T1000 (cell line): ENCODE data around the gene SERPINB8.
"Not testable (repeated sequence)": the region's sequence is repeated elsewhere in the genome, so short reads cannot be mapped to it uniquely, and the experiment has no call there.

Source experiments
- DNase-seq: peaks from one replicate; lab custom pipeline; 2025; ENCODE audit warnings: mixed read lengths; lab: John Stamatoyannopoulos, UW

Gene SERPINB8

DNA sequence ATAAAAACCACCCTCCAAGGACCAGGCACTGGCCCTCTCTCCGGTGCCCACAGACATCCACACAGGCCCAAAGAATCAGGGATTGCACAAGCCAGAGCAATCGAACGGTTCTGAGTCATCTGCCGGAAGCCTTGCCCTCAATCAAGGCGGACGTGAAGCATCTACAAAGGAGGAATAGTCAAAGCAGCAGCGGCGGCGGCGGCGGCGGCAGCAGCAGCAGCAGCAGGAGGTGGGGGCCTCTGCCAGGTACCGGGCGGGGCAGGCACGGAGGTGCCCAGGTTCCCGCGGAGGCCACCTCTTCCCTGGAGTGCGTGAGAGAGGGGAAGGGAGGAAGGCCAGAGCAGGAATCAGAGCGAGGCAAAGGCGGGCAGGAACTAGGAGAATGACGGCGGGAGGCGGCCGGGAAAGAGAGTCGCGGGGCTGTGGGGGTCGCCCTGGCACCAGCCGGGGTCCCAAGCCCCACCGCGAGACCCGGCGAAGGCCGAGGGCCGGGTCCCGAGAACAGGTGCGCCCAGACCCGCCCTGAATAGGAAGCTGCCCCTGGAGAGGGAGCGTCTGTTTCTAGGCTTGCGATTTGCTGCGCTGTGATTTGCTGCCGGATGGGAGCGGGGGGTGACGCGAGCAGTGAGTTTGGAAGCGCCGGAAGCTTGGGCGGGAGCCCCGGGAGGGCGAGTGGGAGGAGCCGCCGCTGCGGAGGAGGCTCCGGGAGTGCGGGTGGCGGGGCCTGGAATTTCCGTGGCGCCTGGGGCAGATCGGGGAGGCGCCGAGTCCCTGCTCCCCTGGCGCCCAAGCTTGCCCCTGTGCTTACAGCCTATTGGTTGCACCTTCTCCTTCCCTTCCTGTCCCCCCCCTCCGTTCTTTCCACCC, at the start of gene SERPINB8:
Gene SERPINB8 (plus strand): TSS at position 140 of the 867 bp plus-strand sequence. CDS start 8,228 bp downstream, outside the sequence.
- peak; percentile 80 for DNase-seq

- no peak for DNase-seq
These were observed 47.8 kb upstream of the SERPINB8 start for GRCh38 chr18:63922049-63922448.

GRCh38 chr18:63924551-63924950, 45.3 kb upstream of the SERPINB8 start:
- DNase-seq, result no peak

- no peak for DNase-seq
These were observed 41.5 kb upstream of the SERPINB8 start for GRCh38 chr18:63928331-63928730.

DNA sequence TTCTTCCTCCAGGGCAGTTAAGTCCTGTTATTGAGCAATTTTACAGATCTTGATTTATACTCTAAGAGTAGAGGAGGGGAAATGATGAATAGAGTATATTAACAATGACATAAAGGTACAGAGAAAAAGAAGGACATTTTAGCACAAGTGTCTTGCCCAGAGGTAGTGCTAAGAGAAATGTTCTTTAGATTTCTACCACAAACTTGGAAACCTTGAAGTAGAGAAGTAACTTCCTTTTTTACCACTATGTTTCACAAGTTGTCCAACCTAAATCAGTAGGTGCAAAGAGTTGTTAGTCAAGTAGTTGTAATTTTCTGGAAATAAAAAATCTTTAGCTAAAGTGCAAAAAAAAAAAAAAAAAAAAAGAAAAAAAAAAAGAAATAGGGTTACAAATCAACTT, 40.5 kb upstream of the SERPINB8 start:
- not testable (repeated sequence) for DNase-seq

- DNase-seq, result no peak
These were observed 39.0 kb upstream of the SERPINB8 start for GRCh38 chr18:63930773-63931354.

DNA sequence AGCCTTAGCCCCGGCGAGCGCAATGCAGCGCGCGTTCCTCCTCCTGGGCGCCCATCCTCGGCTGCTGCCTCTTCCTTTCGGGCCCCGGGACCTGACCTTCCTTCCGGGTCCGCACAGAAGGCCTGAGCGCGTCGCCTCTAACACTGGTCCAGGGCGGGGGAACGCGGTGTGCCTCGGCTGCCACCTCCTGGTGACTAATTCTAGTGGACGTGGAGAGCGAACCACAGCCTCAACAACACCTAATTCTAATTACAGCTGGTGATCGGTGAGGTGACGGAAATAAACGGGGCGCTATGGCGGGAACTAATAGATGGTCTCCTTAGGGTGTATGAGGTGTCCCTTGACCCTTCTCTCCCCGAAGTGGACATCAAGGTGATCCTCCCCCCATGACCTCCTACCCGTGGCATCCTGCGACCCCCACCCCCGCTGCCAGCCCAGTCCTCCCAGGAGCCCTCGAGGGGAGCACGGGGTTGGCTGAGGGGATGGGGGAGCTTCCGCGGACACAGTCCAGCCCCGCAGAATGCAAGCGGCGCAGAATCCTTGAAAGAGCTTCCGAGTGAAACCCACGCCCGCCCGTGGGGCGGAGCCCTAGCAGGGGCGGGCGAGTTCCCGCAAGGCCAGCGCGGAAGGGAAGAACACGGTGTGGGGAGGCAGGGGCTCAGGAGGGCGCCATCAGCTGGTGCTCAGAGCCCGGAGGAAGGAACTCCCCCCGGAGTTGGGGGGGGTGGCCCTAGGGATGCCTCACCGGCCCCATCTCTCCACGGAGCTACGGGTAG, 33.5 kb upstream of the SERPINB8 start:
- DNase-seq, result no peak

- DNase-seq, result no peak
These were observed 32.9 kb upstream of the SERPINB8 start for GRCh38 chr18:63936932-63937393.

DNA sequence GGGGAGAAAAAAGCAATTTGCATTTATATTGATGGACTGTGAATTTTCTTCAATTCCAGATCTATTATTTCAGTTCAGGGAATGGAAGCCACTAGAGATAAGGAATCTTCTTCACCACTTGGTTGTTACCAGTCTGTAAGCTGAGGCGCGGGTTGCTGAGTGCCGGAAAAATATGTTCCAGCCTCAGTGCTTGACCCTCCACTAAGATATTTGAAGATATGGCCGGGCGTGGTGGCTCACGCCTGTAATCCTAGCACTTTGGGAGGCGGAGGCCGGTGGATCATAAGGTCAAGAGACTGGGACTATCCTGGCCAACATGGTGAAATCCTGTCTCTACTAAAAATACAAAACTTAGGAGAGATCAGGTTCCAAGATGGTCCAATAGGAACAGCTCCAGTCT, 29.9 kb upstream of the SERPINB8 start:
- no peak for DNase-seq

- DNase-seq, result not testable (repeated sequence)
These were observed 29.3 kb upstream of the SERPINB8 start for GRCh38 chr18:63940543-63941050.

- DNase-seq, result no peak
These were observed 22.7 kb upstream of the SERPINB8 start for GRCh38 chr18:63947051-63947790.

DNA sequence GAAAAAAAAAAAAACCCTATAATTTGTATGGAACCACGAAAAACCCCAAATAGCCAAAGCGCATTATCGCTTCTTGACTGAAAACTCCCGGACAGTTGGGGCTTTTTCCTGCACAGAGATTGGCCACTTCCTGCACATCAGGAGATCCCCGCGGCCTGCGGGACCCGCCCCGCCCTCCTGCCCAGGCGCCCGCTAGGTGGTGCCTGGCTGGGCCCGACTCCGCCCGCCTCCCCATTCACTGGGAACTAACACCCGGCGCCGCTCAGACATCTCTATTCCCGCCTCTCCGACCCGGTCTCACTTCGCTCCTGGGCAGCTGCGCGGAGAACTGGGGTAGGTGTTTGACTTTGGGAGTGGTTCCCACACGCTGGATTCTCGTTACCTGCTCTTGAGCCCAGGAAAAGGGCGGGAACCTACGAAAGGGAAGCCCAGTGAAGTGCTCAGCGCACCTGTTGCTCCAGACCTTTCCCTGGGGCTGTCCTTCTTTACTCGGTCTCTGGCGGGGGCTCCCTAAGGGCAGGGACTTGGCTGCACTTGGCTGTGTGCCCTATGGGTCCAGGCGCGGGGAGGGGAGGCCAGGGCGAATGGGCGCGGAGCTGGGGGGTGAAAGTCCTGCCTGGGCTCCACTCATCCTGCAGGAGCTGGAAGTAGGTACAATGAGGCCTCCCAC, 20.7 kb upstream of the SERPINB8 start, which contains the start of gene HMSD:
Gene HMSD (plus strand): TSS at position 234 of the 670 bp plus-strand sequence. CDS start 4,155 bp downstream, outside the sequence.
- no peak for DNase-seq

DNA sequence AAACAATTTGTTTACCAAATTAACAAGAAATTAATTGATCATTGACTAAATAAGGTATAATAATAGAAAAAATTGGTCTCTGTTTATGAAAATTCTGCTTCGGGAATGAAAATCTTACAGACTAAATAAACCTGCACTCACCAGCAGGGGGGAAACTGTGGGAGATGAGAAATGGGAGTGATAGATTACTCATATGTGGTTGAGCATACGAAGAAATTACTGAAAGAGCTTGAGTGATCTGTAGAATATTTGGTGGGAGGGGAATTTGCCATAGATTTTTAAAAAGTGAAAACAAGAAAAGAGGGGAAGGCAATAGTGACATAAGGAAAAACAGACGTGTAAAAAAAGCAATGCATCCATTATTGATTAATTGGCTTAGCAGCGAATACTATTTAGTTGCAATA, 18.6 kb upstream of the SERPINB8 start:
- no peak for DNase-seq

DNA sequence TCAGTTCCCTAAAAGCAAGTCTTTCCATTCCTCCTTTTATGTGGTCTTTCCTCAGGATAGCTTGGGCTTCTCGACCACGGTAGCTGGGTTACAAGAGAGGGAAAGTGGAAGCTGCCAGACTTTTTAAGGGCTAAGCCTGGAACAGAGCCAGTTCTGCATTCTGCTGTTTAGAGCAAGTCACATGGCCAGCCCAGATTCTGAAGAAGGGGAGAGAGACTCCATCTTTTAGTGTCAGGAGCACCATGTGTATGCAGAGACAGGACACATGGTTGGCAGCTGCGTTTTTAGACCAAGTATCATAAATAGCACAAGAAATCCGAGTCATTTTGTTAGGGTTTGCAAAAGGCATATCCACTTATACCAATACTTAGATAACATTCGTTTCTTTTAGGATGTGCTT, 16.1 kb upstream of the SERPINB8 start:
- DNase-seq, result no peak

- no peak for DNase-seq
These were observed 13.1 kb upstream of the SERPINB8 start for GRCh38 chr18:63956755-63957154.

GRCh38 chr18:63960891-63961290, 9.0 kb upstream of the SERPINB8 start:
- DNase-seq, result no peak

- no peak for DNase-seq
These were observed 8.4 kb upstream of the SERPINB8 start for GRCh38 chr18:63961435-63961980.

DNA sequence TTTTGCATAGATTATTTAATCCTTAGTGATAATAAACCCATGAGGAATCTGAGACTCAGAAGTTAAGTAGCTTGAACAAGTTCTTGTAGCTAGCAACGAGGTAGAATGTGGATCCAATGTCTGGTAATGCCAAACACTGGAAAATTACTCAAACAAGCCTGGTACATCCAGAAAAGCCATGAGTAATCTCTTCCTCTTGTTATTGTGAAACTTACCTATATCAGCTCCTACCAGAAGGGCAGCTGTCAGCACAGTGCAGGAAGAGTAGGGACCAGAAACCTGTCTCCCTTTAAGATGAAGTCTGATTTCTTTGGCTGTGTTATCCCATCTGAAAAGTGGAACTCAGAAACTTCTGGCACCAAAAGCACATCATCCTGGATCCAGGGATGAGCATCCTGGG, 7.7 kb upstream of the SERPINB8 start:
- DNase-seq, result no peak

DNA sequence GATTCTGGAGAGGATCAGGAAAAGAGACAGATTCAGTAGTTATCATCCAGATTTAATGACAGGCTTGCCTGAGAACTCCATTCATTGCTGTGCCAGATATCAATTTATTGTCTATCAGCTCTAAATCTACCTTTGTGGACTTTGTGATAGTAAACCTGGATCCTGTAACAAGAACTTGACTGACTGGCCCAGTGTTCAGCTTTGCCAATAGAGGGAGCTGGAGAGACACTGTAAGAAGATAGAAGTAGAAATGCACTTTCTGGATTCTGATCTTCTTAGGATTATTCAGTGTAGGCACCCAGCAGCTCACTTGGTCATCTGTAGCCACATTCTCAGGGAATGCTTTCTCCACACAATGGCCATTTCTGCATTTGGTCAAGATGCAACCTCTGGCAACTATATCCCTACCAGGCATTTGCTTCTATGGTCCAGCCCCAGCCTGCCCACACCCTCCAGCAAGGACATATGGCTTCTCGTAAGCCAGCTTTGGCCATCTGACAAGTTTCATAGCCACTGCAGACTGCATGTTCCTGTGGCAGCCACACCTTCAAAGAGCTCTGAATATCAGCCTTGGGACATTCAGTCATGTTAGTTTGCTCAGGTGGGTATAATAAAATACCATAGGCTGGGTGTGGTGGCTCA, 6.1 kb upstream of the SERPINB8 start:
- no peak for DNase-seq

- no peak for DNase-seq
These were observed 5.0 kb upstream of the SERPINB8 start for GRCh38 chr18:63964908-63965307.
